ENCODE measurements around the gene KCNQ2.

DNA sequence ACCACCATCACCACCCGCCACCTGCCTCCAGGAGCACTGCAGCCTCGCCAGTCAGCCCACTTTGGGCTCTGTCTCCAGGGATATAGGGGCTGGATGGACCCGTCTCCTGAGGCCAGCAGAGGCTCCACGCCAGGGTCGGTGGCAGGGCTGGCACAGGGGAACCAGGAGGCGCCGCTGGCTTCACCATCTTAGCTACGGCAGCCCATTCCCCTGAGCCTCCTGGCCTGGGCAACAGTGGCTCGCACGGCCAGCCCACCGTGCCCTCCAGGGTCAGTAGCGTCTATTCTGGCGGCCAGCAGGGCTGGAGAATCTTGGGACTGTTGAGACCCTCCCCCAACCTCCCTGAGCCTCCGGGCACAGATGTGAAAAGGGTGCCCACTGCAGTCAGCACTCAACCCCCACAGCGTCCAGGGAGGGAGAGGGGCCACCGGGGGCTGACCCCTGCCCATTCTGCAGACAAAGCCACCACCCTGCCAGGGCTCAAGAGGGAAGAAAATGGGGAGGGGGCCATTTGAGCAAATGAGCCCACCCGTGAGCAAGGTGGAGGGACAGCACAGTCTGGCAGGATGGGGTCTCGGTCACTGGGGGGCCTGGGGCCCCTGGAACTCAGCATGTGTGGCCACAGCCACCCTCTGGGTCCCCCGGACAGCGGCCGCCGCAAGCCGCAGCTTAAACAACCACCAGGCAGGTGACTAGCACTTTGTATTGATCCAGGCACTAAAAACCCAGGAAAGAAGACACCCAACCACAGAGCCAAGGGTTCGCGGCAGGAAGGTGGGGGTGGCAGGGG lies 28.7 kb downstream of the KCNQ2 start:
- no peak for TF ChIP-seq POLR2A (IDR thresholded peaks at IDR 0.05)
- TF ChIP-seq, protein P1, sequence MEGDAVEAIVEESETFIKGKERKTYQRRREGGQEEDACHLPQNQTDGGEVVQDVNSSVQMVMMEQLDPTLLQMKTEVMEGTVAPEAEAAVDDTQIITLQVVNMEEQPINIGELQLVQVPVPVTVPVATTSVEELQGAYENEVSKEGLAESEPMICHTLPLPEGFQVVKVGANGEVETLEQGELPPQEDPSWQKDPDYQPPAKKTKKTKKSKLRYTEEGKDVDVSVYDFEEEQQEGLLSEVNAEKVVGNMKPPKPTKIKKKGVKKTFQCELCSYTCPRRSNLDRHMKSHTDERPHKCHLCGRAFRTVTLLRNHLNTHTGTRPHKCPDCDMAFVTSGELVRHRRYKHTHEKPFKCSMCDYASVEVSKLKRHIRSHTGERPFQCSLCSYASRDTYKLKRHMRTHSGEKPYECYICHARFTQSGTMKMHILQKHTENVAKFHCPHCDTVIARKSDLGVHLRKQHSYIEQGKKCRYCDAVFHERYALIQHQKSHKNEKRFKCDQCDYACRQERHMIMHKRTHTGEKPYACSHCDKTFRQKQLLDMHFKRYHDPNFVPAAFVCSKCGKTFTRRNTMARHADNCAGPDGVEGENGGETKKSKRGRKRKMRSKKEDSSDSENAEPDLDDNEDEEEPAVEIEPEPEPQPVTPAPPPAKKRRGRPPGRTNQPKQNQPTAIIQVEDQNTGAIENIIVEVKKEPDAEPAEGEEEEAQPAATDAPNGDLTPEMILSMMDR (IDR thresholded peaks at IDR 0.05), result no peak

Measured in testis (tissue), 2 donors.